HG02852 (cell line): Measurements from ENCODE around the gene PSG6.
"Not testable (repeated sequence)": the region's sequence is repeated elsewhere in the genome, so short reads cannot be mapped to it uniquely, and the experiment has no call there.

Source experiments
- ATAC-seq: cut with Tn5 transposase; IDR thresholded peaks from one replicate; pipeline ENCODE4 v1.9.1; 2021; ENCODE audit warnings: mild to moderate bottlenecking, moderate library complexity; ENCODE audit not compliant: unreplicated experiment

PSG6 gene

GRCh38 chr19:42917634-42918033, at the start of gene PSG6:
Gene PSG6, minus strand, starts transcription at chr19:42917894. Its CDS starts 102 bp downstream, at chr19:42917792.
- ATAC-seq: not testable (repeated sequence)

DNA sequence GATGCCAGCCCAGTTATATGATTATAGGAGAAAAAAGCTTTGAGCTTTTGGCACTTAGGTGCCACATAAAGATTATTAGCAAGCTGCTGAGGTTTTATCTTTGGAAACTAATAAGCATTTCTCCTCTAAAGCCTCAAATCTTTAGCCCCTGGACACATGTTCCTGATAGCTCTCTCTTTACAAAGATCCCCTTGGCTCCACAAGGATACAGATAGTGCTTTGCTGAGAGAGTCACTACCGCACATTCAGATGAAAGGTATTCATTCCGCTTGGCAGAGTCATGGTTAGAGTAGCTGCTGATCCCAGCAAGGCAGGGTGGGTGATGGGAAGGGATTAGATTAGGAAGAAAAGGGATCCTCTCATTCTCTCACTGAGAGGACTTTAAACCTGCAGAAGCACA, 47.5 kb upstream of the PSG6 start:
- ATAC-seq: no peak

GRCh38 chr19:42961119-42961518, 43.4 kb upstream of the PSG6 start:
- no peak for ATAC-seq

DNA sequence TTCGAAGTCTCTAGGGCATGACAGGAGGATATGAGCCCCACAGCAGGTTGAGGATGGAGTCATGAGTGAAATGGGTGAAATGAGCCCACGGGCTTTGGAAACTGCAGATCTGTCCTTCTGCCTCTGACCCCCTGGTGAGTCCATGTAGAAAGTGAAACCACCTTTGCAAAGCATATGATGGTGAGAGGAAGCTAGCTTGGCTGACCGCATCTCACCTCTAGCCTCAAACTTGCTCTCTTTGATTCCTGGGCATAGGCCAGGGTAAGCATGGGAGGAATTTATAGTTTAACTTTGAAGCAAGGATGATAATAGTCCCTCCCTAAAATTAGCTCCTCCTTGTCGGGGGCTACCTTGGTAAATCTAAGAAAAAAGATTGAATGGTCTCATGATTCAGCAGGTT, 34.4 kb upstream of the PSG6 start:
- not testable (repeated sequence) for ATAC-seq

DNA sequence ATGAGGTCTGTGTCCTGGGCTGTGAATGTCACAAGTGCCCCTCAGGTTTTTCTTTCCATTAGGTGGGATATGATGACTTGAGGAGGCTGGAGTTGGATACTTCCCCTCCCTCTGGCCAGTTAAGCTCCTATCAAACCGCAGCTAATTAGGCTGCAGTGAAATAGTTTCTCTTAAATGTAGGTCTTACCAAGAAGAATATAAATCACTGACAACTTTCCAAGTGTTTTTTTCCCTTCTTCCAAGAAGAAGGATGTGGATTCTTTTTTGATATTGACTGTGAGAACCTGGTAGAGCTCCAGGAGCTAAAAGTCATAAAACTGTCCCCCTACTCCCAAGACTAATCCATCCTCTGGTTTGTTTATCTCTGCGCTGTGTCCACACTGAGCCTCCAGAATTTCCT, 33.8 kb upstream of the PSG6 start:
- not testable (repeated sequence) for ATAC-seq

- ATAC-seq: no peak
These were observed 24.6 kb upstream of the PSG6 start for GRCh38 chr19:42942187-42942789.

DNA sequence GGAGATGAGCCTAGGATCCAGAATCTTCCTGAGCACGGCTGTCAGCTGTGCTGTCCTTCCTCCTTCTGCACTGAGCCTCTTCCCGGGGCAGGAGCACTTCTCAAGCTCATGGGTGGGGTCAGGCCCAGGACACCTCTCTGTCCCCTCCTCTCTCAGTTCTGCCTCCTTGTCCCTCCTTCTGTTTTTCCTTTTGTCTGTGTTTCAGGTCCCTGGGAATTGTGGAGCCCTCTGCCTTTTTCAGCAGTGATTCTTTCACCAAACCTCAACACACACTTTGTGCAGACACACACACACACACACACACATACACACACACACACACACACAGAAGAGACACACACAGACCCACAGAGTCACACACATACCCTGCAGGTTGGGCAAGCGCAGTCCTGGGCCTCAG, 19.4 kb upstream of the PSG6 start, which contains the start of gene PSG7:
Gene PSG7, minus strand, starts transcription at position 101 of the 400 bp plus-strand sequence. CDS start 131 bp downstream, outside the sequence.
- ATAC-seq: not testable (repeated sequence)

DNA sequence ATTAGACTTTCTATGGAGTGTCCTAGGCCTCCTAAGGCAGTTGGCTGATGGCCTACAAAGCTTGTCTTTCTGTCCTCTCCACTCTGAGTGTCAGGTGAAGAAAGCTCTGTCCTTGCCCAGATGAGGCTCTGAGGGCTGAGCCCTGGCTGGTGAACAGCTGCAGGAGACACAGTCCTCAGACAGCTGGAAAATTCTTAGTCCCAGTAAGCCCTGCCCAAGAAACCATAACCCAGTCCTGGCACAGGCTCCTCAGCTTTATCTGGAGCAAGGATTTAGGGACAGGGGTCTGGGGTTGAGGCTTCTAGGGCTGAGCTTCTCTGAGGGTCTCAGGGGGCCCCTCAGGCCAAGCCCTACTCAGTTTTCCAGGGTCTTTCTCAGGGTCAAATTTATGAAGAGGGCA, 17.0 kb upstream of the PSG6 start:
- ATAC-seq: not testable (repeated sequence)

- not testable (repeated sequence) for ATAC-seq
These were observed 16.5 kb upstream of the PSG6 start for GRCh38 chr19:42934183-42934582.

DNA sequence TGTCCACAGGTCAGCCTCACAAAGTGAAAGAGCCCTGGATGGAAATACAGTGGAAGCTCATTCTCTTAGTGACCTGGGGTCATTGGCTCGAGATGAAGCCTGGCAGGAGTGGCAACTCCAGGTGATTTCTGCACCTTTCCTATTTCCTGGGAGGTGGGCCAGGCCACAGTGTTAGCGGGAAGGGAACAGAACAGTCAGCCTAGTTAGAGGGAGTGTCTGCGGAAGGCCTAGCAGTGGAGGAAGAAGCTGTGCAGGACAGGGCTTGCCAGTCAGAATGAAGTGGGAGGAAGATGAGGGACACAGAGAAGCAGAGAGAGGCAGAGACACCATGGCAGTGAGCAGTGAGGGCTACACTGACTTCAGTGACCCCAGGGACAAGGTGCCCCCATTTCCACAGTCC, 15.7 kb upstream of the PSG6 start:
- not testable (repeated sequence) for ATAC-seq

- ATAC-seq: not testable (repeated sequence)
These were observed 14.9 kb upstream of the PSG6 start for GRCh38 chr19:42932485-42933101.

GRCh38 chr19:42930214-42930613, 12.5 kb upstream of the PSG6 start:
- not testable (repeated sequence) for ATAC-seq

DNA sequence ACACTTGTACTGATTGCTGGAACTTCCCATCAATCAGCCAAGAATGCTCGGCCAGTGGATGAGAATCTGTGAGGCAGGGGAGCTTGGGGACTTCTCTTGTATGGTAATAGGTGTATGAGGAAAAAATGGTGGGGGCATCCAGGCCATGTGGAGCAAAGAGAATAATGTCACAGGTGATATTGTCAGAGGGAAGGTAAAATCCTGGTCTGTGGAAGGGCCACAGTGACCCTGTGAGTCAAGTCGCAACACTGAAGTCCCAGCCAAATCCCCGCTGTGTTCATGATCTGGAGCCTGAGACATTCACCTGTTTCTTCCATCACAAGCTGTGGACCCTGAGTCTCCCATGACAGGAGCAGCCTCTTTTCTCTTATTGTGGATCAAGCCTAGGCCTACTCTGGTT, 11.2 kb upstream of the PSG6 start:
- no peak for ATAC-seq

GRCh38 chr19:42926781-42927180, 9.1 kb upstream of the PSG6 start:
- no peak for ATAC-seq

- not testable (repeated sequence) for ATAC-seq
These were observed 5.4 kb upstream of the PSG6 start for GRCh38 chr19:42923106-42923505.

- ATAC-seq: not testable (repeated sequence)
These were observed 3.3 kb upstream of the PSG6 start for GRCh38 chr19:42920971-42921370.

DNA sequence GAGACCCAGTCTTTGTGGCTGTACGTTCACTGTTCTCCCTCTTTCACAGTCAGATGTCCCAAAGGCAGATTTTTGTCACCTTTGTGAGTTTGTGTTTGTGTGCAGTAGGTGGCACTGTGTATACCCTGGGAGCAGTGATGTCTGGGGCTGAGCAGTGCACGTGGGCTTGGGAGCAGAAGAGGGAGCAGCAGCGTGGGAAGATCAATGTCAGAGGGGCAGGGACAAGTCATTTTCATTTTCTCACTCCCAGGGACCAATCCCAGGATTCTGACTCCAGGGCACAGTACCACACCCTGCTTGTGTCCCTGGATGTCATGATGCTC, 2.0 kb upstream of the PSG6 start:
- no peak for ATAC-seq

DNA sequence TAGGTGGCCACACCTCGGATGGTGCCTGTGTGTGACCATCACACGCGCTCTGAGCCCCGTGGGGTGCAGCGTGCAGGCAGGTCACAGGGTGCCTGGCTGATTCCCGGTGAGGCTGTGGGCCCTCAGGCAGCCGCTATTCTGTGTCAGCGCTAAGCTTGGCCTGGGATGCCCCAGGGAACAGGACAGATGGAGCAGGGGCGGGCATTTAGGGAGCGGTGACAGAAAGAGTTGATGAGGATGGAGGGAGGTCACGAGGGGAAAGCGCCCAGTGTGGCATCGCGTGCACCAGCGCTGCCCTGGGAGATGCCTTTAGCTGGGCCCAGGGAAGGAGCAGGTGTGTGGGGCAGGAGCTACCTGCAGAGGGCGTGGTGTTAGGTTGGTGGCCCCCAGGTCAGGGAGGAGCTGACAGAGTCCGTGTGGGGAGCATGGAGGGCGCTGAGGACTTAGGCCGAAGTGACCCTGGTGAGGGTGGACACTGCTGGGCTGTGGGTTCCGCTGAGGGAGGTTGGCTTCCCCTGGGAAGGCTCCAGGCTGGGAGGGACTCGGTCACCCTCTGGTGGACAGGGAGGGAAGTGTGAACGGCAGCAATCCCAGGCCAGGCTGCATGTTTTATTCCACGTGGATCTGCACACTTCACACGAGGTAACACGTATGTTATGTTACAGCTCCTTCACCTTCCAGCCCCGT, 1.5 kb upstream of the PSG6 start:
- not testable (repeated sequence) for ATAC-seq

GRCh38 chr19:42918377-42919069, 829 bp upstream of the PSG6 start:
- ATAC-seq: not testable (repeated sequence)

- ATAC-seq: not testable (repeated sequence)
These were observed 763 bp downstream of the PSG6 start for GRCh38 chr19:42916931-42917330.

DNA sequence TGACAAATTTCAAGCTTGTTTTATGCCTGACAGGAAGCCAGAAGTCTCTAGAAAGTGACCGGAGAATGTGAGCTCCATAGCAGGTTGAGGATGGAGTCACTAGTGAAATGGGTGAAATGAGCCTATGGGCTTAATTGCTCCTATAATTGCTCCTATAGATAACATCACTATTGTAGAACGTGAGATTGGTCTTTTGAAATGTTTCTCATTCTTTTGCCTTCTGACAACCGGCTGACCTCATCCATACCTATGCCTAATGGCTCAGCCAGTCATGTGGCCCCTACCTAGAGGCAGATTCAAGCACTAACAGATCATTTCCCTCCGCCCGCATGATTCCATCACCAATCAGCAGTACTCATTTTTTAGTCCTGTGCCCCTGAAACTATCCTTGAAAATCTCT, 4.2 kb downstream of the PSG6 start:
- ATAC-seq: not testable (repeated sequence)
